HG03108 (cell line): ENCODE measurements around the gene ZNF783.

Experiments used
- ATAC-seq: cut with Tn5 transposase; IDR thresholded peaks from one replicate; pipeline ENCODE4 v1.9.1; 2021; ENCODE audit warnings: moderate library complexity; ENCODE audit not compliant: unreplicated experiment

ZNF783 gene

GRCh38 chr7:149280661-149281507 lies 18.9 kb downstream of the ZNF783 start:
- ATAC-seq = no peak

GRCh38 chr7:149281508-149282330 lies 19.7 kb downstream of the ZNF783 start:
- ATAC-seq = no peak

- no peak for ATAC-seq
Measured at GRCh38 chr7:149282331-149282655, 20.3 kb downstream of the ZNF783 start.

GRCh38 chr7:149283321-149283720 lies 21.3 kb downstream of the ZNF783 start:
- ATAC-seq = no peak

GRCh38 chr7:149284343-149284742 lies 22.3 kb downstream of the ZNF783 start:
- no peak for ATAC-seq

- peak; percentile 98 for ATAC-seq
Measured at GRCh38 chr7:149284850-149285585, 23.0 kb downstream of the ZNF783 start.

GRCh38 chr7:149285603-149286002 lies 23.6 kb downstream of the ZNF783 start:
- ATAC-seq = no peak

GRCh38 chr7:149286811-149287400 lies 24.9 kb downstream of the ZNF783 start:
- ATAC-seq = no peak

- ATAC-seq = no peak
Measured at GRCh38 chr7:149287622-149288021, 25.6 kb downstream of the ZNF783 start.

- ATAC-seq = no peak
Measured at GRCh38 chr7:149289262-149289661, 27.3 kb downstream of the ZNF783 start.

GRCh38 chr7:149289856-149290255 lies 27.9 kb downstream of the ZNF783 start:
- no peak for ATAC-seq

GRCh38 chr7:149291036-149291780 lies 29.2 kb downstream of the ZNF783 start:
- no peak for ATAC-seq

GRCh38 chr7:149291781-149292461 lies 29.9 kb downstream of the ZNF783 start:
- no peak for ATAC-seq

GRCh38 chr7:149292462-149292823 lies 30.4 kb downstream of the ZNF783 start:
- no peak for ATAC-seq

GRCh38 chr7:149293338-149293737 lies 31.3 kb downstream of the ZNF783 start:
- no peak for ATAC-seq

GRCh38 chr7:149293946-149294633 lies 32.1 kb downstream of the ZNF783 start:
- no peak for ATAC-seq

GRCh38 chr7:149294634-149295480 lies 32.9 kb downstream of the ZNF783 start:
- no peak for ATAC-seq

- no peak for ATAC-seq
Measured at GRCh38 chr7:149295481-149295850, 33.5 kb downstream of the ZNF783 start.
